Medulla oblongata (tissue), 1 donor: ENCODE results near the gene PCDHB12.
"Not testable (repeated sequence)": the region's sequence is repeated elsewhere in the genome, so short reads cannot be mapped to it uniquely, and the experiment has no call there.

ENCODE experiments used
- DNase-seq: peaks from one replicate; pipeline ENCODE4 v3.0.0-alpha.2; 2015; ENCODE audit errors: extremely low spot score

The PCDHB12 gene

GRCh38 chr5:141210281-141210680, 1.8 kb downstream of the PCDHB12 start:
- DNase-seq = not testable (repeated sequence)

DNA sequence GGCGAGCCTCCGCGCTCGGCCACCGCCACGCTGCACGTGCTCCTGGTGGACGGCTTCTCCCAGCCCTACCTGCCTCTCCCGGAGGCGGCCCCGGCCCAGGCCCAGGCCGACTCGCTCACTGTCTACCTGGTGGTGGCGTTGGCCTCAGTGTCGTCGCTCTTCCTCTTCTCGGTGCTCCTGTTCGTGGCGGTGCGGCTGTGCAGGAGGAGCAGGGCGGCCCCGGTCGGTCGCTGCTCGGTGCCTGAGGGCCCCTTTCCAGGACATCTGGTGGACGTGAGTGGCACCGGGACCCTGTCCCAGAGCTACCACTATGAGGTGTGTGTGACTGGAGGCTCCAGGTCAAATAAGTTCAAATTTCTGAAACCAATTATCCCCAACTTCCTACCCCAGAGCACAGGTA, 2.3 kb downstream of the PCDHB12 start:
- not testable (repeated sequence) for DNase-seq

DNA sequence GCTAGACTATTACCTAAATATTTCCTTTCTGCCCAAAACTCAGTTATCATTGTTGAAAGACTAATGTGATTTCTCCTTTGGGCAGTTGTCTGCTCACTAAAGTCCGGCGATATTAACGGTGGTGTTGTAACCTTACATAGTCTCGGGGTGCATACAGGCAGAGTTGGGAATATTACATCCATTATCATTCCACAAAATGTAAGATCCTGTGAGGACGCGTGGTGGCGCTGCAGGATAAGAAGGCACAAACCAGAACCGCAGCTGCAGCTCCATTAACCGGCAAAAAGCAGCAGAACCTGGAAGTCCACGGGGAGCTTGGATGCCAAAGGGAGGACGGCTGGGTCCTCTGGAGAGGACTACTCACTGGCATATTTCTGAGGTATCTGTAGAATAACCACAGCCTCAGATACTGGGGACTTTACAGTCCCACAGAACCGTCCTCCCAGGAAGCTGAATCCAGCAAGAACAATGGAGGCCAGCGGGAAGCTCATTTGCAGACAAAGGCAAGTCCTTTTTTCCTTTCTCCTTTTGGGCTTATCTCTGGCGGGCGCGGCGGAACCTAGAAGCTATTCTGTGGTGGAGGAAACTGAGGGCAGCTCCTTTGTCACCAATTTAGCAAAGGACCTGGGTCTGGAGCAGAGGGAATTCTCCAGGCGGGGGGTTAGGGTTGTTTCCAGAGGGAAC, 5.3 kb downstream of the PCDHB12 start, which contains the start of gene PCDHB13:
PCDHB13 (plus strand) TSS at position 264 of the 684 bp plus-strand sequence; CDS start at position 469, 205 bp downstream.
- peak; percentile 21 for DNase-seq

GRCh38 chr5:141214583-141214982, 6.1 kb downstream of the PCDHB12 start:
- not testable (repeated sequence) for DNase-seq

- not testable (repeated sequence) for DNase-seq
These were observed 7.0 kb downstream of the PCDHB12 start for GRCh38 chr5:141215504-141215903.

DNA sequence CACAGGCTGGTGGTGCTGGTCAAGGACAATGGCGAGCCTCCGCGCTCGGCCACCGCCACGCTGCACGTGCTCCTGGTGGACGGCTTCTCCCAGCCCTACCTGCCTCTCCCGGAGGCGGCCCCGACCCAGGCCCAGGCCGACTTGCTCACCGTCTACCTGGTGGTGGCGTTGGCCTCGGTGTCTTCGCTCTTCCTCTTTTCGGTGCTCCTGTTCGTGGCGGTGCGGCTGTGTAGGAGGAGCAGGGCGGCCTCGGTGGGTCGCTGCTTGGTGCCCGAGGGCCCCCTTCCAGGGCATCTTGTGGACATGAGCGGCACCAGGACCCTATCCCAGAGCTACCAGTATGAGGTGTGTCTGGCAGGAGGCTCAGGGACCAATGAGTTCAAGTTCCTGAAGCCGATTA, 7.5 kb downstream of the PCDHB12 start:
- not testable (repeated sequence) for DNase-seq

DNA sequence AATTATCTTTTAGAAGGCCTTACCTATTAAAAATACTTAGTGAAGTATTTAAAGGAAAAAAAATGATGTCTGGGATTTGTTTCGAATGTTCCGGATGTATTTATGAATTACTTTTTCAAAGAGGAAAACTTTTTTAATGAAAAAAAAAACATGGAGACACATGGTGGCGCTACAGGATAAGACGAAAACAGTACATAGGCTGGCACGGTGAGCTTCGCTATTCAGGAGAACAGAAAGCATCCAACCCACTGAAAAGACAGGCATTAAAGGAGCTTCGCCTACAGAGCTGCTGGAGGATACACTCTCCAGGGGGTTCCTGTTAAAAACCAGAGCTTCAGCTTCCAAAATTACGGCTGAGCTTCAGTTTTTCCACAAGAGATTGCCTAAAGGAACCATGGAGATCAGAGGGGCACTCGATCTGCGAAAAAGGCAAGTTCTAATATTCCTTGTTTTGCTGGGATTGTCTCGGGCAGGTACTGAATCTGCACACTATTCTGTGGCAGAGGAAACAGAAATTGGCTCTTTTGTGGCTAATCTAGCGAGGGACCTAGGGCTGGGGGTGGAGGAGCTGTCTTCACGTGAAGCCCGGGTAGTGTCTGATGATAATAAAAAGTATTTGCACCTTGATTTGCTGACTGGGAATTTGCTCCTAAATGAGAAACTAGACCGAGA, 14.7 kb downstream of the PCDHB12 start, which contains the start of gene PCDHB14:
PCDHB14 (plus strand) TSS at position 232 of the 672 bp plus-strand sequence; CDS start at position 395, 163 bp downstream.
- peak; percentile 9 for DNase-seq

DNA sequence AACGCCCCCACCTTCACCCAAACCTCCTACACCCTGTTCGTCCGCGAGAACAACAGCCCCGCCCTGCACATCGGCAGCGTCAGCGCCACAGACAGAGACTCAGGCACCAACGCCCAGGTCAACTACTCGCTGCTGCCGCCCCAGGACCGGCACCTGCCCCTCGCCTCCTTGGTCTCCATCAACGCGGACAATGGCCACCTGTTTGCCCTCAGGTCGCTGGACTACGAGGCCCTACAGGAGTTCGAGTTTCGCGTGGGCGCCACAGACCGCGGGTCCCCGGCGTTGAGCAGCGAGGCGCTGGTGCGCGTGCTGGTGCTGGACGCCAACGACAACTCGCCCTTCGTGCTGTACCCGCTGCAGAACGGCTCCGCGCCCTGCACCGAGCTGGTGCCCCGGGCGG, 16.3 kb downstream of the PCDHB12 start:
- DNase-seq = not testable (repeated sequence)

GRCh38 chr5:141225421-141225820, 16.9 kb downstream of the PCDHB12 start:
- not testable (repeated sequence) for DNase-seq

DNA sequence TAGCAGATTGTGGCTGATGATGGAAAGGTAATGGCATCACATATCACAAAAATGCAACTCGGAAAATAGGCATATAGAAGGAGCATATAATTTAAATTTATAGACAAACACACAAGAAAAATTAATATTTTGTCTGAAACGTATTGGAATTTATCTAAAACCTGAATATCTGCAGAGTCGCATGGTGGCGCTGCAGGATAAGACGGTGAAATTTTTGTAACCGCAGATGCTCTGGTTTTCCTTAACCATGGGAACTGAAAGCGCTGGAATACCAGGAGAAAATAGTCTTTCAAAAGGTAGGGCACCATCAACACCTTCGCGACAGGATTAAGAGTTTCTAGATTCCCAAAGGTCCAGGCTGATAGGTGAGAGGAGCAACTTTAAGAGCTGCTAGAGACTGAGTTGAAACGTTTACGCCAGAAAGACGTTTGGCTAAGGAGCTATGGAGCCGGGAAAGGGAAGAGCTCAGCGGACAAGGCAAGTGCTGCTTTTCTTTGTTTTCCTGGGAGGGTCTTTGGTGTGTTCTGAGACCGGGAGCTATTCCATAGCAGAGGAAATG, 25.7 kb downstream of the PCDHB12 start:
- no peak for DNase-seq

DNA sequence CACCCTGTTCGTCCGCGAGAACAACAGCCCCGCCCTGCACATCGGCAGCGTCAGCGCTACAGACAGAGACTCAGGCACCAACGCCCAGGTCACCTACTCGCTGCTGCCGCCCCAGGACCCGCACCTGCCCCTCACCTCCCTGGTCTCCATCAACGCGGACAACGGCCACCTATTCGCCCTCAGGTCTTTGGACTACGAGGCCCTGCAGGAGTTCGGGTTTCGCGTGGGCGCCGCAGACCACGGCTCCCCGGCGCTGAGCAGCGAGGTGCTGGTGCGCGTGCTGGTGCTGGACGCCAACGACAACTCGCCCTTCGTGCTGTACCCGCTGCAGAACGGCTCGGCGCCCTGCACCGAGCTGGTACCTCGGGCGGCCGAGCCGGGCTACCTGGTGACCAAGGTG, 27.4 kb downstream of the PCDHB12 start:
- DNase-seq = not testable (repeated sequence)

- no peak for DNase-seq
These were observed 28.2 kb downstream of the PCDHB12 start for GRCh38 chr5:141236516-141237313.

DNA sequence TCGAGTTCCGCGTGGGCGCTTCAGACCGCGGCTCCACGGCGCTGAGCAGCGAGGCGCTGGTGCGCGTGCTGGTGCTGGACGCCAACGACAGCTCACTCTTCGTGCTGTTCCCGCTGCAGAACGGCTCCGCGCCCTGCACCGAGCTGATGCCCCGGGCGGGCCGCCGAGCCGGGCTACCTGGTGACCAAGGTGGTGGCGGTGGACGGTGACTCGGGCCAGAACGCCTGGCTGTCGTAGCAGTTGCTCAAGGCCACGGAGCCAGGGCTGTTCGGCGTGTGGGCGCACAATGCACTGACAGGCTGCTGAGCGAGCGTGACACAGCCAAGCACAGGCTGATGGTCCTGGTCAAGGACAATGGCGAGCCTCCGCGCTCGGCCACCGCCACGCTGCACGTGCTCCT, 33.0 kb downstream of the PCDHB12 start:
- DNase-seq = no peak

DNA sequence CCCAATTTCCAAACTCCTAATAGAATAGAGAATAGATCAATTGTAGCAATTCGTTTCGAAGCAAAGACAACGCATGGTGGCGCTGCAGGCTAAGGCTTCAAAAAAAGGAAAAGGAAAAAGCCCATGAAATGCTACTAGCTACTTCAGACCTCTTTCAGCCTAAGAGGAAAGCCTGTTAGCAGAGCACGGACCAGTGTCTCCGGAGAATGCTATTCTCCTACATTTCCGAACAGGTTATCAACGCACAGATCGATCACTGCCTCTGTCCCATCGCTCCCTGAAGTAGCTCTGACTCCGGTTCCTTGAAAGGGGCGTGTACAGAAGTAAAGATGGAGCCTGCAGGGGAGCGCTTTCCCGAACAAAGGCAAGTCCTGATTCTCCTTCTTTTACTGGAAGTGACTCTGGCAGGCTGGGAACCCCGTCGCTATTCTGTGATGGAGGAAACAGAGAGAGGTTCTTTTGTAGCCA, 36.8 kb downstream of the PCDHB12 start, which contains the start of gene PCDHB15:
PCDHB15 (plus strand) TSS at position 146 of the 468 bp plus-strand sequence; CDS start at position 330, 184 bp downstream.
- peak; percentile 33 for DNase-seq

GRCh38 chr5:141246971-141247370, 38.5 kb downstream of the PCDHB12 start:
- not testable (repeated sequence) for DNase-seq

GRCh38 chr5:141247434-141247833, 38.9 kb downstream of the PCDHB12 start:
- DNase-seq = not testable (repeated sequence)

DNA sequence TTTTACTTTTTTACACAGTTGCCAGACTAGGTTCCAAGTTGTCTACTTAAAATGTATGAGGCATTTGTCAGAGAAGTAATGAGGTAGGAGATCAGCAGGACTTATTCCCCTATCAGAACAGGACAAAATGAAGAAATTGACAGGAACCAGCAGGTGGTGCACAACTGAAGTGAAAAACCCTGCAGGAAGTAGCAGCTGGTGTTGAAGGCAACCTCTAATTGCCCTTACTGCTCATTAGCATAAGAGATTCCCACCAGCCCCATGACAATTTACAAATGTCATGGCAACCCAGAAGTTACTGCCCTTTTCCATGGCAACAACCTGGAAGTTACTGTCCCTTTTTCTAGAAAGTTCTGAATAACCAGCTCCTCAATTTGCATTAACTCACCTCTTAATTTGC, 42.1 kb downstream of the PCDHB12 start:
- DNase-seq = no peak

- no peak for DNase-seq
These were observed 49.9 kb downstream of the PCDHB12 start for GRCh38 chr5:141258464-141258863.

DNA sequence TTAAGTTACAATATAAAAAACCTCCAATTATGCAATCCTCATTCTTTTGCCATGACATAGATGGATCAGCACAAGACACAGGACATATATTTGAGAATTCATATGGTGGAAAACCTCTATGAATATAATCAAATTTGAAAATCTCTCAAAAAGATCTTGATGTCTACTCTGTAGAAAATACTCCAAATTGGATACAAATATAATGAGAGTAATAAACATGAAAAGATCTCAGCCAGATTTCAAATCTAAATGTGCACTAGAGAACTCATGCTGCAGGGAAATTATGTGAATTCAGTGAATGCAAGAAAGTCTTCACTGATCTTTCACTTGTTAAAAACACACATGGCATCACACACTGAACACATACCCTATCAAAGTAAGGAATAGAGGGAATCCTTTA, 50.4 kb downstream of the PCDHB12 start:
- DNase-seq = no peak

DNA sequence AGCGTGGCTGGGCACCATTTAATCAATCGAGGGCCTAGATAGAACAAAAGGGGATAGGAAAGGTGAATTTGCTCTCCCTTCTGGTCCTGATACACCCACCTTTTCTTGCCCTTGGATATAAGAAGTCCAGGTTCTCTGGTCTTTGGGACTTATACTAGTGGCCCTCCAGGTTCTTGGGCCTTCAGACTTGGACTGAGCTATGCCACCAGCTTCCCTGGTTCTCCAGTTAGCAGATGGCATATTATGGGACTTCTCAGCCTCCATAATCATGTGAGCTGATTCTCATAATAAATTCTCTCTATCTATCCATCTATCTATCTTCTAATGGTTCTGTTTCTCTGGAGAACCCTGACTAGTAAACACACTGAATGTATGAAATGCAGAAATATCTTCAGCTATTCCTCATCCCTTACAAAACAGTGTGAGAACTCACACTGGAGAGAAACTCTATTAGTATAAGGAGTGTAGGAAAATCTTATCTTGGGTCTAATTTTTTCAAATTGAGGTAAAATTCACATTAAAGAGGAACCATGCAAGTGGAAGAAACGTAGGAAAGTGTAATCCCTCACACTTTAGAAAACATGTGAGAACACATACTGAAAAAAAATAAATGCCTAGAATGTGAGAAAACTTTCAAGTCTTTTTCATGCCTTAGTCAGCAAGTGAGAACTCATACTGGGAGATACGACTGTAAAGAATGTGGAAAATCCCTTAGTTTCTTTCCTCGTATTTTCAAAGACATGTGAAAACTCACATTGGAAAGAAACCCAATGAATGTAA, 52.1 kb downstream of the PCDHB12 start:
- no peak for DNase-seq

GRCh38 chr5:141261238-141261546, 52.7 kb downstream of the PCDHB12 start:
- no peak for DNase-seq
